GM12892 (cell line): ENCODE measurements around the gene TXN.

Source experiments
- POLR2A ChIP-seq: IDR thresholded peaks from 2 replicates; pipeline ENCODE4 v1.6.1; 2011; ENCODE audit warnings: low read depth, low read length, control low read depth
- POLR2AphosphoS5 ChIP-seq: IDR thresholded peaks from 2 replicates; pipeline ENCODE4 v1.6.1; 2011; ENCODE audit warnings: low read depth, low read length, control low read depth
- TAF1 ChIP-seq: IDR thresholded peaks from 2 replicates; pipeline ENCODE4 v1.6.1; 2011; ENCODE audit warnings: low read depth, mild to moderate bottlenecking, control low read depth, low read length, borderline replicate concordance

- TF ChIP-seq POLR2AphosphoS5 (no peak), POLR2A (no peak), TAF1 (no peak)
Measured at GRCh38 chr9:110283751-110284150, 27.4 kb upstream of the TXN start.
